ENCODE results near the gene APCDD1. TPM values are rescaled to one million over a fixed set of nuclear protein-coding genes. Genes with fewer than 3 reads are reported as not detected.

APCDD1 gene
- polyA plus RNA-seq, 2 donors = 16.2 to 43.1 TPM

DNA sequence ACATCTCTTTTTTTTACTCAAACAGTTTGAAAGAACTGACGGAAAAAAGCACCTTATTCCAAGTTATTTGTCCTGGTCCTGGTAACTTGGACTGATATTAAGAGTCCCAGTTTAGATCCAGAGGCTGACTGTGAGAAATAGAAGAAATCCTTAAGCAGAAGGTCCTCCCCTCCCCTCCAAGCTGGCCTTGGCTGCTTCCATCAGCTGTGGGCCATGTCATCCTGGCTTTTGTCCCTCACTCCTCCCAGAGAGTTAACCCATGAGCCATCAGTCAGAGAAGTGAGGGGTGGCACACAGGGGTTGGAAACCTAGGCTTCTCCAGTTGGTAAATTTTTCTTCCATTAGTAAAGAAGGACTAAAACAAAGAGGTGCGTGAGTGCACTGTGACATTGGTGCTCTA lies 61.6 kb downstream of the APCDD1 start:
- no peak overlapping the region for H3K27ac ChIP-seq (ENCODE audit: low read depth in 2 of 2, low read length in 1 of 2)
- WGBS, 2 donors = 70 to 82% methylated on average over 2 of the region's 2 CpGs

GRCh38 chr18:10518595-10519255 lies 64.3 kb downstream of the APCDD1 start:
- Histone ChIP-seq H3K36me3 (ENCODE audit: control insufficient read depth in 2 of 2, insufficient read depth in 2 of 2, low read length in 1 of 2) (no peaks in the 10 kb centered on the region), H3K27ac (ENCODE audit: low read depth in 2 of 2, low read length in 1 of 2) (peak overlapping the region; percentile 50 to 72), H3K27me3 (ENCODE audit: control insufficient read depth in 1 of 2, insufficient read depth in 2 of 2, low read length in 2 of 2) (no peaks in the 10 kb centered on the region), H3K4me3 (ENCODE audit: low read depth in 1 of 2, low read length in 2 of 2) (no peak overlapping the region), H3K4me1 (ENCODE audit: control insufficient read depth in 2 of 2, insufficient read depth in 2 of 2, low read length in 1 of 2) (peaks cover 2 to 5% of the 10 kb centered on the region in 2 donors), H3K9me3 (ENCODE audit: control insufficient read depth in 2 of 2, insufficient read depth in 1 of 2, low read depth in 1 of 2, low read length in 1 of 2) (no peaks in the 10 kb centered on the region)
- 49 to 52% methylated on average over 12 of the region's 12 CpGs for WGBS, 2 donors

More for the DNA sequence above, 61.6 kb downstream of the APCDD1 start:
- no peaks in the 10 kb centered on the region for H3K27me3 ChIP-seq (ENCODE audit: control insufficient read depth in 1 of 2, insufficient read depth in 2 of 2, low read length in 2 of 2)
- H3K4me1 ChIP-seq (ENCODE audit: control insufficient read depth in 2 of 2, insufficient read depth in 2 of 2, low read length in 1 of 2) = peaks cover 2 to 5% of the 10 kb centered on the region in 2 donors
- H3K9me3 ChIP-seq (ENCODE audit: control insufficient read depth in 2 of 2, insufficient read depth in 1 of 2, low read depth in 1 of 2, low read length in 1 of 2) = no peaks in the 10 kb centered on the region
- H3K4me3 ChIP-seq (ENCODE audit: low read depth in 1 of 2, low read length in 2 of 2) = no peak overlapping the region
- no peaks in the 10 kb centered on the region for H3K36me3 ChIP-seq (ENCODE audit: control insufficient read depth in 2 of 2, insufficient read depth in 2 of 2, low read length in 1 of 2)

GRCh38 chr18:10519366-10519765 lies 64.9 kb downstream of the APCDD1 start:
- H3K27ac ChIP-seq (ENCODE audit: low read depth in 2 of 2, low read length in 1 of 2) = peak overlapping the region; percentile 47 to 72
- H3K4me1 ChIP-seq (ENCODE audit: control insufficient read depth in 2 of 2, insufficient read depth in 2 of 2, low read length in 1 of 2) = peaks cover 2 to 5% of the 10 kb centered on the region in 2 donors
- 49 to 57% methylated on average over 2 of the region's 2 CpGs for WGBS, 2 donors
- no peaks in the 10 kb centered on the region for H3K36me3 ChIP-seq (ENCODE audit: control insufficient read depth in 2 of 2, insufficient read depth in 2 of 2, low read length in 1 of 2)
- H3K9me3 ChIP-seq (ENCODE audit: control insufficient read depth in 2 of 2, insufficient read depth in 1 of 2, low read depth in 1 of 2, low read length in 1 of 2) = no peaks in the 10 kb centered on the region
- no peak overlapping the region for H3K4me3 ChIP-seq (ENCODE audit: low read depth in 1 of 2, low read length in 2 of 2)
- H3K27me3 ChIP-seq (ENCODE audit: control insufficient read depth in 1 of 2, insufficient read depth in 2 of 2, low read length in 2 of 2) = no peaks in the 10 kb centered on the region

- Histone ChIP-seq H3K27me3 (ENCODE audit: control insufficient read depth in 1 of 2, insufficient read depth in 2 of 2, low read length in 2 of 2) (no peaks in the 10 kb centered on the region), H3K27ac (ENCODE audit: low read depth in 2 of 2, low read length in 1 of 2) (no peak overlapping the region), H3K4me1 (ENCODE audit: control insufficient read depth in 2 of 2, insufficient read depth in 2 of 2, low read length in 1 of 2) (peaks cover 2 to 5% of the 10 kb centered on the region in 2 donors), H3K36me3 (ENCODE audit: control insufficient read depth in 2 of 2, insufficient read depth in 2 of 2, low read length in 1 of 2) (no peaks in the 10 kb centered on the region), H3K4me3 (ENCODE audit: low read depth in 1 of 2, low read length in 2 of 2) (no peak overlapping the region), H3K9me3 (ENCODE audit: control insufficient read depth in 2 of 2, insufficient read depth in 1 of 2, low read depth in 1 of 2, low read length in 1 of 2) (no peaks in the 10 kb centered on the region)
- 21 to 23% methylated on average over 17 of the region's 17 CpGs for WGBS, 2 donors
These were observed 65.8 kb downstream of the APCDD1 start for GRCh38 chr18:10519999-10520935.

DNA sequence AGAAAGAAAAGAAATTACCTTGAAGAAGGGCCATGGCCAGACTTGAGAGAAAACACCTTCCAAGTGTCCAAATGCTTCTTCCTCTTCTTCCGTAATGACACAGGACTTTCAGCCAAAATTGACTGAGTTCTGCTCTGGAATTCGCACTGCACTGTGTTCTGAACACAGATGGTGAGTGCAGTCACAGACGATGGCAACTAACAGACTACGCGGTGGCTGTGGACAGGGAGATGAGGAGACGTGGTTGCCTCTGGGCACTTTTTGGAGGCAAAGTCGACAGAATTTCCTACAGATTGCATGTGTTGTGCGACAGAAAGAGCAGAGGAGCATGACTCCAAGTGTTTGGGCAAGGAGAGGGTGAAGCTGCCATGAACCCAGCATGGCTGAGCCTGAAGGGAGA lies 67.1 kb downstream of the APCDD1 start:
- 87 to 88% methylated on average over 8 of the region's 8 CpGs for WGBS, 2 donors
- no peak overlapping the region for H3K27ac ChIP-seq (ENCODE audit: low read depth in 2 of 2, low read length in 1 of 2)
- no peaks in the 10 kb centered on the region for H3K36me3 ChIP-seq (ENCODE audit: control insufficient read depth in 2 of 2, insufficient read depth in 2 of 2, low read length in 1 of 2)
- no peaks in the 10 kb centered on the region for H3K4me1 ChIP-seq (ENCODE audit: control insufficient read depth in 2 of 2, insufficient read depth in 2 of 2, low read length in 1 of 2)
- no peak overlapping the region for H3K4me3 ChIP-seq (ENCODE audit: low read depth in 1 of 2, low read length in 2 of 2)
- no peaks in the 10 kb centered on the region for H3K9me3 ChIP-seq (ENCODE audit: control insufficient read depth in 2 of 2, insufficient read depth in 1 of 2, low read depth in 1 of 2, low read length in 1 of 2)
- no peaks in the 10 kb centered on the region for H3K27me3 ChIP-seq (ENCODE audit: control insufficient read depth in 1 of 2, insufficient read depth in 2 of 2, low read length in 2 of 2)

DNA sequence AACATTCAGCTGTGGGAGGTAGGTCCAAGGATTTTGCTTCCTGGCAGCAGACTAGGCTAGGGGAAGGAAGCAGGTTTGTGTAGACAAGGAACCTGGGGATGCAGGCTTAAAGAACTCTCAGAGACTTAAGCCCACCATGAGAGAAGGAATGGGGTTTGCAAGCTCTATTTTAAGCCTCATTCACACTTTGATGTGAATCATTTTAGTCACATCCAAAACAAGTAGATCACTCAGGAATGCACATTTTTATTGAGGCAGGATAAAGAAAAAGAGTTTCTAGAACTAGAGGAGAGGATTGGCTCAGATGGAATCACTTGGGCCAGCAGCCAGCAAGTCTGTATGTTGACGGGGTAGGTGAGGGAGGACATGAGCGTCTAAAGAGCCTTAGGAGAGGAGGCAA lies 68.1 kb downstream of the APCDD1 start:
- Histone ChIP-seq H3K36me3 (ENCODE audit: control insufficient read depth in 2 of 2, insufficient read depth in 2 of 2, low read length in 1 of 2) (no peaks in the 10 kb centered on the region), H3K9me3 (ENCODE audit: control insufficient read depth in 2 of 2, insufficient read depth in 1 of 2, low read depth in 1 of 2, low read length in 1 of 2) (no peaks in the 10 kb centered on the region), H3K27me3 (ENCODE audit: control insufficient read depth in 1 of 2, insufficient read depth in 2 of 2, low read length in 2 of 2) (no peaks in the 10 kb centered on the region), H3K4me1 (ENCODE audit: control insufficient read depth in 2 of 2, insufficient read depth in 2 of 2, low read length in 1 of 2) (peaks cover 0 to 1% of the 10 kb centered on the region in 2 donors), H3K4me3 (ENCODE audit: low read depth in 1 of 2, low read length in 2 of 2) (no peak overlapping the region), H3K27ac (ENCODE audit: low read depth in 2 of 2, low read length in 1 of 2) (no peak overlapping the region)
- 87 to 88% methylated on average over 2 of the region's 2 CpGs for WGBS, 2 donors

- H3K36me3 ChIP-seq (ENCODE audit: control insufficient read depth in 2 of 2, insufficient read depth in 2 of 2, low read length in 1 of 2) = no peaks in the 10 kb centered on the region
These were observed 69.1 kb downstream of the APCDD1 start for GRCh38 chr18:10523544-10523943.

GRCh38 chr18:10524507-10525370 lies 70.3 kb downstream of the APCDD1 start:
- no peaks in the 10 kb centered on the region for H3K27me3 ChIP-seq (ENCODE audit: control insufficient read depth in 1 of 2, insufficient read depth in 2 of 2, low read length in 2 of 2)
- WGBS, 2 donors = 49 to 50% methylated on average over 11 of the region's 11 CpGs
- H3K36me3 ChIP-seq (ENCODE audit: control insufficient read depth in 2 of 2, insufficient read depth in 2 of 2, low read length in 1 of 2) = no peaks in the 10 kb centered on the region
- H3K27ac ChIP-seq (ENCODE audit: low read depth in 2 of 2, low read length in 1 of 2) = peak overlapping the region in 1 of 2 donors; percentile 3
- no peaks in the 10 kb centered on the region for H3K9me3 ChIP-seq (ENCODE audit: control insufficient read depth in 2 of 2, insufficient read depth in 1 of 2, low read depth in 1 of 2, low read length in 1 of 2)
- H3K4me1 ChIP-seq (ENCODE audit: control insufficient read depth in 2 of 2, insufficient read depth in 2 of 2, low read length in 1 of 2) = peaks cover 2 to 4% of the 10 kb centered on the region in 2 donors
- H3K4me3 ChIP-seq (ENCODE audit: low read depth in 1 of 2, low read length in 2 of 2) = peak overlapping the region in 1 of 2 donors; percentile 74

More at GRCh38 chr18:10523544-10523943, 69.1 kb downstream of the APCDD1 start:
- Histone ChIP-seq H3K4me1 (ENCODE audit: control insufficient read depth in 2 of 2, insufficient read depth in 2 of 2, low read length in 1 of 2) (peaks cover 2 to 3% of the 10 kb centered on the region in 2 donors), H3K9me3 (ENCODE audit: control insufficient read depth in 2 of 2, insufficient read depth in 1 of 2, low read depth in 1 of 2, low read length in 1 of 2) (no peaks in the 10 kb centered on the region), H3K27me3 (ENCODE audit: control insufficient read depth in 1 of 2, insufficient read depth in 2 of 2, low read length in 2 of 2) (no peaks in the 10 kb centered on the region), H3K27ac (ENCODE audit: low read depth in 2 of 2, low read length in 1 of 2) (no peak overlapping the region), H3K4me3 (ENCODE audit: low read depth in 1 of 2, low read length in 2 of 2) (no peak overlapping the region)
- WGBS, 2 donors = 83 to 87% methylated on average over 4 of the region's 4 CpGs

DNA sequence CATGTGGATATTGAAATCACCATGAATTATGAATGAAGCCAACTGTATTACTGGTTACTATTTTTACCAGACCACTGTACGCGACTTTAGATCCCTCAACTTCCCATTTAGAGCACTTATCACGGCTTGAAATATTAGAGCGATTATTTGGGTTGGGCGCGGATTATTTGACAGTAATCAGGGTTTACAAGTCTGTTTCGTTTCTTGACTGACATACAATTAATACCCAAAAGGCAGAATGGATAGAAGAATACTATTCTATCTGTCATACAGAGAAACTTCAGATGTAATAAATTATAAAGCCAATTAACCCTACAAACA lies 70.9 kb downstream of the APCDD1 start:
- H3K4me1 ChIP-seq (ENCODE audit: control insufficient read depth in 2 of 2, insufficient read depth in 2 of 2, low read length in 1 of 2) = peaks cover 2 to 4% of the 10 kb centered on the region in 2 donors
- H3K27ac ChIP-seq (ENCODE audit: low read depth in 2 of 2, low read length in 1 of 2) = no peak overlapping the region
- H3K9me3 ChIP-seq (ENCODE audit: control insufficient read depth in 2 of 2, insufficient read depth in 1 of 2, low read depth in 1 of 2, low read length in 1 of 2) = no peaks in the 10 kb centered on the region
- H3K4me3 ChIP-seq (ENCODE audit: low read depth in 1 of 2, low read length in 2 of 2) = peak overlapping the region in 1 of 2 donors; percentile 74
- 56 to 61% methylated on average over 7 of the region's 7 CpGs for WGBS, 2 donors
- H3K36me3 ChIP-seq (ENCODE audit: control insufficient read depth in 2 of 2, insufficient read depth in 2 of 2, low read length in 1 of 2) = no peaks in the 10 kb centered on the region
- H3K27me3 ChIP-seq (ENCODE audit: control insufficient read depth in 1 of 2, insufficient read depth in 2 of 2, low read length in 2 of 2) = no peaks in the 10 kb centered on the region

Measured in esophagus (tissue), 2 donors.